ENCODE measurements around the gene ATP6V1B1. TPM values are rescaled to one million over a fixed set of nuclear protein-coding genes. Genes with fewer than 3 reads are reported as not detected.

Gene ATP6V1B1
- total and polyA plus RNA-seq, 10 of the 15 experiments (the other 5 are each of a cell fraction or from before 2014, with no cell fraction given) = not detected

GRCh38 chr2:70941186-70941585 lies 5.5 kb downstream of the ATP6V1B1 start:
- SMC1A ChIA-PET (ENCODE audit: uncharacterized antibody, unreplicated experiment) = no interaction called here
- CTCF ChIA-PET = interaction anchor here (1.2 kb wide), 2 partner anchors 9 to 69 kb away, joined by 3 read pairs; no protein-coding TSS in a partner anchor

More at GRCh38 chr2:70941186-70941585, 5.5 kb downstream of the ATP6V1B1 start:
- Histone ChIP-seq H3K27me3 (replicated peaks in 1 of 2; ENCODE audit: control insufficient read depth in 2 of 2, insufficient read depth in 2 of 2, low read length in 1 of 2) (peaks cover 0 to 4% of the 10 kb centered on the region in 2 experiments; a peak in 2 of 4 replicates), H3K4me2 (ENCODE audit: control insufficient read depth, insufficient read depth) (no peak overlapping the region), H2AFZ (ENCODE audit: control insufficient read depth, low read depth, low read length) (no peak overlapping the region), H3K4me3 (no peak overlapping the region), H3K9ac (ENCODE audit: control insufficient read depth, insufficient read depth, low read length) (no peak overlapping the region), H3K27ac (ENCODE audit: control insufficient read depth, insufficient read depth) (no peak overlapping the region), H4K20me1 (ENCODE audit: control insufficient read depth, insufficient read depth) (no peaks in the 10 kb centered on the region), H3K4me1 (ENCODE audit: control insufficient read depth, insufficient read depth, low read length) (no peaks in the 10 kb centered on the region), H3K9me3 (replicated peaks; ENCODE audit: control insufficient read depth, insufficient read depth, low read length) (no peaks in the 10 kb centered on the region), H3K79me2 (ENCODE audit: control insufficient read depth, insufficient read depth, low read length) (no peaks in the 10 kb centered on the region), H3K36me3 (ENCODE audit: control insufficient read depth in 2 of 2, insufficient read depth in 2 of 2, low read length in 1 of 2) (no peaks in the 10 kb centered on the region)
- DNase-seq (ENCODE audit: low read depth, low spot score) (no peak), FAIRE-seq (no peak), ATAC-seq (no peak)
- TF ChIP-seq NFXL1 (IDR thresholded peaks at IDR 0.05; ENCODE audit: borderline replicate concordance) = no peak
- TF ChIP-seq ZBTB4 (CRISPR knock-in tag; IDR thresholded peaks at IDR 0.05) = no peak
- TF ChIP-seq SMAD1 (IDR thresholded peaks at IDR 0.05; ENCODE audit: low read depth, partially characterized antibody) = no peak
- no peak for TF ChIP-seq SUPT20H (IDR thresholded peaks at IDR 0.05; ENCODE audit: borderline replicate concordance, control insufficient read depth, low read depth, low read length)
- TF ChIP-seq KDM1A (IDR thresholded peaks at IDR 0.05; ENCODE audit: borderline replicate concordance) = no peak
- TF ChIP-seq SMARCA5 (IDR thresholded peaks at IDR 0.05) = no peak
- no peak for TF ChIP-seq SREBF1 (IDR thresholded peaks at IDR 0.05; ENCODE audit: low read length)
- TF ChIP-seq CBFB (IDR thresholded peaks at IDR 0.05; ENCODE audit: low read depth) = no peak
- no peak for TF ChIP-seq RFX5 (IDR thresholded peaks at IDR 0.05; ENCODE audit: low read depth, low read length)
- no peak for TF ChIP-seq ZNF24 (IDR thresholded peaks at IDR 0.05)
- TF ChIP-seq MYC (IDR thresholded peaks at IDR 0.05; ENCODE audit: insufficient read depth, insufficient read length, insufficient replicate concordance, low read length, severe bottlenecking) = no peak
- no peak for TF ChIP-seq SUZ12 (IDR thresholded peaks at IDR 0.05; ENCODE audit: unreplicated experiment)
- no peak for TF ChIP-seq LARP7 (IDR thresholded peaks at IDR 0.05)
- TF ChIP-seq E2F4 (IDR thresholded peaks at IDR 0.05; ENCODE audit: low read depth, low read length) = no peak
- no peak for TF ChIP-seq WRNIP1 (IDR thresholded peaks at IDR 0.05; ENCODE audit: borderline replicate concordance, low read depth, low read length)
- TF ChIP-seq USF1 (IDR thresholded peaks at IDR 0.05; ENCODE audit: borderline replicate concordance, extremely low read length, insufficient read depth, low read depth, low read length) = no peak
- no peak for TF ChIP-seq IRF5 (IDR thresholded peaks at IDR 0.05; ENCODE audit: borderline replicate concordance)
- TF ChIP-seq CBX5 (IDR thresholded peaks at IDR 0.05; ENCODE audit: low read depth) = no peak
- no peak for TF ChIP-seq MEF2B (IDR thresholded peaks at IDR 0.05; ENCODE audit: partially characterized antibody, poor library complexity, severe bottlenecking)
- no peak for TF ChIP-seq FOXM1 (IDR thresholded peaks at IDR 0.05; ENCODE audit: low read depth, low read length)
- ChIA-PET RAD21 (ENCODE audit: unreplicated experiment) (no interaction called here), POLR2A (no interaction called here)
- intact Hi-C loops (cut with micrococcal nuclease; ENCODE audit: unreplicated experiment) (loop anchor here (10.0 kb wide), 1 partner anchor 636 kb away; the partner anchor contains the start of gene FAM136A), in situ Hi-C loops (cut with MboI) (loop anchor here (10.0 kb wide), 1 partner anchor 636 kb away; the partner anchor contains the start of gene FAM136A)
- WGBS (ENCODE audit: insufficient coverage, insufficient replicate concordance, low lambda C conversion rate, missing lambda C conversion rate) = 27% methylated on average over 6 of the region's 6 CpGs
- BruUV-seq (replicated peaks) = no TSS peak

Measured in GM12878 (cell line).